ENCODE results near the gene CHRNA3. TPM values are rescaled to one million over a fixed set of nuclear protein-coding genes. Genes with fewer than 3 reads are reported as not detected.

The CHRNA3 gene
- total RNA-seq, 1 experiment from 2014 or later = not detected

DNA sequence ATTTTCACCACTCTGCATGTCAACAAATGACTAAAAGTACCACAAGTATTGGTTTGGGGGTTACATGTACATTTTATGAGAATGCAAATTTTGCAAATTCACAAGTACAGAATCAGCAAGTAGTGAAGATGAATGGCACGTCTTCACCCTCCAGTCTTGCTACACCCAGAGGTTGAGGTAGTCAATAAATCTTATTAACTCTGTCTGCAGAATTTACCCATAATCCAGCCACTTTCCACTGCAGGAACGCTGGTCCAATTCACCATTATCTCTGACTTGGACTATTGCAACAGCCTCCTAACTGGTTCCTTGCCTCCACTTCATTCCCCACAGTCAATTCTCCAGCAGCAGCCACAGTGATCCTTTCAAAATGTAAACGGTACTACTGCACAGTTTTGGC is 70.0 kb downstream of the CHRNA3 start:
- H2AFZ ChIP-seq (ENCODE audit: low read depth, low read length, poor library complexity, severe bottlenecking) = no peak overlapping the region
- H3K4me3 ChIP-seq (replicated peaks in 1 of 2; ENCODE audit: low read depth in 1 of 2, low read length in 2 of 2) = no peak overlapping the region
- H3K27ac ChIP-seq (ENCODE audit: low read depth, low read length) = no peak overlapping the region
- H3K9me2 ChIP-seq (ENCODE audit: insufficient read depth) = no peaks in the 10 kb centered on the region
- TF ChIP-seq ZNF274 (IDR thresholded peaks at IDR 0.05; ENCODE audit: low read depth, low read length) (no peak), CEBPB (IDR thresholded peaks at IDR 0.05; ENCODE audit: low read depth) (no peak), REST (IDR thresholded peaks at IDR 0.05; ENCODE audit: low read depth) (no peak), FOSL1 (IDR thresholded peaks at IDR 0.05; ENCODE audit: low read depth) (no peak), RAD21 (IDR thresholded peaks at IDR 0.05; ENCODE audit: low read depth) (no peak), ZFX (IDR thresholded peaks at IDR 0.05) (no peak), ELF1 (IDR thresholded peaks at IDR 0.05; ENCODE audit: borderline replicate concordance, low read depth) (no peak)
- DNase-seq (ENCODE audit: low read depth, low spot score) (no peak), ATAC-seq (no peak)
- POLR2A ChIA-PET = no interaction called here
- no peaks in the 10 kb centered on the region for H4K20me1 ChIP-seq (ENCODE audit: insufficient read depth)
- no peaks in the 10 kb centered on the region for H3K27me3 ChIP-seq (ENCODE audit: insufficient read depth, low read length)
- peaks cover 3% of the 10 kb centered on the region; the same call in 1 of the 2 replicates for H3K79me2 ChIP-seq (ENCODE audit: insufficient read depth, low read length)
- H3K4me1 ChIP-seq (ENCODE audit: control insufficient read depth in 1 of 2, insufficient read depth in 2 of 2, low read length in 2 of 2) = no peaks in the 10 kb centered on the region
- CTCF ChIA-PET = no interaction called here
- H3K9me3 ChIP-seq (ENCODE audit: control insufficient read depth in 1 of 2, insufficient read depth in 1 of 2, low read depth in 1 of 2, low read length in 2 of 2) = no peaks in the 10 kb centered on the region
- RAD21 ChIA-PET (ENCODE audit: low non-redundant PET in 1 of 2, low total read pairs in 2 of 2, uncharacterized antibody in 2 of 2, unreplicated experiment in 2 of 2) = no interaction called here
- H3K9ac ChIP-seq (ENCODE audit: low read length) = no peak overlapping the region
- H3K4me2 ChIP-seq (ENCODE audit: low read length) = no peak overlapping the region
- no TSS peak for BruUV-seq (replicated peaks)
- intact Hi-C loops (cut with micrococcal nuclease) = no loop called here
- H3K36me3 ChIP-seq (ENCODE audit: control insufficient read depth in 1 of 2, insufficient read depth in 2 of 2, low read length in 2 of 2) = peaks cover 34 to 49% of the 10 kb centered on the region in 2 experiments

- POLR2A ChIA-PET = interaction anchor here (1.7 kb wide), 1 partner anchor 10 kb away, joined by 6 read pairs; the partner anchor contains the start of gene PSMA4
- Histone ChIP-seq H3K27ac (ENCODE audit: low read depth, low read length) (no peak overlapping the region), H3K4me3 (replicated peaks in 1 of 2; ENCODE audit: low read depth in 1 of 2, low read length in 2 of 2) (no peak overlapping the region), H3K9me3 (ENCODE audit: control insufficient read depth in 1 of 2, insufficient read depth in 1 of 2, low read depth in 1 of 2, low read length in 2 of 2) (no peaks in the 10 kb centered on the region), H3K9ac (ENCODE audit: low read length) (no peak overlapping the region), H3K4me2 (ENCODE audit: low read length) (no peak overlapping the region), H3K36me3 (ENCODE audit: control insufficient read depth in 1 of 2, insufficient read depth in 2 of 2, low read length in 2 of 2) (peaks cover 39 to 55% of the 10 kb centered on the region in 2 experiments), H2AFZ (ENCODE audit: low read depth, low read length, poor library complexity, severe bottlenecking) (no peak overlapping the region), H3K9me2 (ENCODE audit: insufficient read depth) (no peaks in the 10 kb centered on the region), H4K20me1 (ENCODE audit: insufficient read depth) (no peaks in the 10 kb centered on the region), H3K79me2 (ENCODE audit: insufficient read depth, low read length) (peaks cover 3% of the 10 kb centered on the region), H3K27me3 (ENCODE audit: insufficient read depth, low read length) (no peaks in the 10 kb centered on the region), H3K4me1 (ENCODE audit: control insufficient read depth in 1 of 2, insufficient read depth in 2 of 2, low read length in 2 of 2) (no peaks in the 10 kb centered on the region)
- RAD21 ChIA-PET (ENCODE audit: low non-redundant PET in 1 of 2, low total read pairs in 2 of 2, uncharacterized antibody in 2 of 2, unreplicated experiment in 2 of 2) = no interaction called here
- CTCF ChIA-PET = no interaction called here
- TF ChIP-seq CTCF (IDR thresholded peaks at IDR 0.05 in 2 of 3, conservative IDR thresholded peaks at IDR 0.05 in 1 of 3; ENCODE audit: borderline replicate concordance in 1 of 3, insufficient read depth in 1 of 3, low read depth in 2 of 3, low read length in 2 of 3) (no peak), POLR2A (IDR thresholded peaks at IDR 0.05; ENCODE audit: borderline replicate concordance, extremely low read depth, insufficient read depth, insufficient read length) (no peak)
- ATAC-seq = no peak
- no peak for DNase-seq (ENCODE audit: low read depth, low spot score)
- BruUV-seq (replicated peaks) = no TSS peak
- intact Hi-C loops (cut with micrococcal nuclease) = no loop called here
Measured at GRCh38 chr15:78550194-78550593, 70.6 kb downstream of the CHRNA3 start.

Measured in HCT116 (cell line).